GM12878 (cell line): Measurements from ENCODE around the gene COL6A3. TPM values are rescaled to one million over a fixed set of nuclear protein-coding genes. Genes with fewer than 3 reads are reported as not detected.

Experiments used
- ATAC-seq: fragments of 200-7000 bp; cut with Tn5 transposase; 3 replicates; pipeline ENCODE4 v1.9.1; 2020; ENCODE audit warnings: mild to moderate bottlenecking, moderate library complexity
- BruUV-seq: library from RNA; stranded (reverse); fragments of 400-500 nt; replicated peaks from 2 replicates; lab custom pipeline; 2021; lab: Mats Ljungman, UMichigan
- CTCF ChIA-PET: fragments of 300-600 bp; sonication (Branson Sonifier 250); formaldehyde crosslinking; extraction: SDS; loops from one replicate; lab custom pipeline; 2021; ENCODE audit warnings: inconsistent platforms; lab: Yijun Ruan, JAX
- POLR2A ChIA-PET: fragments of 350-600 bp; formaldehyde crosslinking; extraction: SDS; loops from one replicate; lab custom pipeline; 2021; ENCODE audit warnings: inconsistent platforms; lab: Charles Lee
- RAD21 ChIA-PET: fragments of 300-600 bp; sonication (Branson Sonifier 250); formaldehyde crosslinking; loops from one replicate; lab custom pipeline; 2023; ENCODE audit warnings: antibody characterized with exemption; ENCODE audit not compliant: unreplicated experiment; lab: Charles Lee
- SMC1A ChIA-PET: fragments of 300-600 bp; sonication (Branson Sonifier 250); formaldehyde crosslinking; loops from one replicate; lab custom pipeline; 2023; ENCODE audit not compliant: unreplicated experiment, uncharacterized antibody; lab: Charles Lee
- DNase-seq: peaks from one replicate; pipeline ENCODE4 v3.0.0-alpha.2; 2011; ENCODE audit warnings: low read depth, low spot score
- FAIRE-seq: peaks from 3 replicates; lab custom pipeline; 2011; peaks lifted over from hg19 to GRCh38; lab: Jason Lieb, UNC
- H2AFZ ChIP-seq: 2 replicates; pipeline ENCODE4 v1.6.0; 2011; ENCODE audit warnings: low read depth, low read length, control low read depth; ENCODE audit not compliant: control insufficient read depth
- H3K27ac ChIP-seq: 2 replicates; pipeline ENCODE4 v1.5.1; 2011; ENCODE audit warnings: control low read depth; ENCODE audit not compliant: control insufficient read depth, insufficient read depth
- H3K27me3 ChIP-seq, 2 experiments: replicated peaks in 1 of 2; 2 replicates each; pipeline versions ENCODE4 v1.6.0 to v1.6.1; 2011; ENCODE audit warnings: low read length in 1 of 2; ENCODE audit not compliant: control insufficient read depth in 2 of 2, insufficient read depth in 2 of 2
- H3K36me3 ChIP-seq, 2 experiments: 2 replicates each; pipeline ENCODE4 v1.5.1; 2011; ENCODE audit warnings: low read length in 1 of 2; ENCODE audit not compliant: control insufficient read depth in 2 of 2, insufficient read depth in 2 of 2
- H3K4me1 ChIP-seq: 2 replicates; pipeline ENCODE4 v1.6.1; 2011; ENCODE audit warnings: mild to moderate bottlenecking, low read length, moderate library complexity, mixed read lengths; ENCODE audit not compliant: control insufficient read depth, insufficient read depth
- H3K4me2 ChIP-seq: 2 replicates; pipeline ENCODE4 v1.6.0; 2011; ENCODE audit warnings: control low read depth; ENCODE audit not compliant: control insufficient read depth, insufficient read depth
- H3K4me3 ChIP-seq: fragments of 200-600 bp; sonication (generic); 2 replicates; pipeline ENCODE4 v1.5.1; 2016
- H3K79me2 ChIP-seq: 2 replicates; pipeline ENCODE4 v1.6.0; 2011; ENCODE audit warnings: low read length; ENCODE audit not compliant: control insufficient read depth, insufficient read depth
- H3K9ac ChIP-seq: 2 replicates; pipeline ENCODE4 v1.8.0; 2011; ENCODE audit warnings: low read length, control low read depth, mixed read lengths; ENCODE audit not compliant: control insufficient read depth, insufficient read depth
- H3K9me3 ChIP-seq: replicated peaks from 3 replicates; pipeline ENCODE4 v1.5.1; 2011; ENCODE audit warnings: mild to moderate bottlenecking, low read length; ENCODE audit not compliant: control insufficient read depth, insufficient read depth
- H4K20me1 ChIP-seq: 2 replicates; pipeline ENCODE4 v1.6.0; 2011; ENCODE audit not compliant: control insufficient read depth, insufficient read depth
- CBFB ChIP-seq: IDR thresholded peaks from 2 replicates; pipeline ENCODE4 v1.6.1; 2016; ENCODE audit warnings: antibody characterized with exemption, low read depth
- CHD2 ChIP-seq: IDR thresholded peaks from 2 replicates; pipeline ENCODE4 v1.6.1; 2011; ENCODE audit warnings: low read depth, low read length, improper control_type of control experiment, borderline replicate concordance
- HDAC2 ChIP-seq: fragments of 200-600 bp; sonication (generic); IDR thresholded peaks from 2 replicates; pipeline ENCODE4 v1.6.1; 2017
- HDGF ChIP-seq: fragments of 450-650 bp; IDR thresholded peaks from 2 replicates; pipeline ENCODE4 v1.6.1; 2016; ENCODE audit warnings: antibody characterized with exemption
- IKZF2 ChIP-seq, 2 experiments: fragments of 450-650 bp; IDR thresholded peaks; 2 replicates each; pipeline ENCODE4 v1.6.1; 2017; ENCODE audit warnings: mild to moderate bottlenecking in 2 of 2, moderate library complexity in 2 of 2
- MEF2B ChIP-seq: fragments of 450-650 bp; IDR thresholded peaks from 2 replicates; pipeline ENCODE4 v1.6.1; 2018; ENCODE audit warnings: mild to moderate bottlenecking, moderate library complexity; ENCODE audit not compliant: partially characterized antibody, poor library complexity, severe bottlenecking
- NRF1 ChIP-seq: conservative IDR thresholded peaks from 2 replicates; pipeline ENCODE4 v1.6.1; 2011; ENCODE audit warnings: mild to moderate bottlenecking, low read depth, low read length, improper control_type of control experiment
- PAX8 ChIP-seq: fragments of 450-650 bp; IDR thresholded peaks from 2 replicates; pipeline ENCODE4 v1.6.1; 2017; ENCODE audit warnings: mild to moderate bottlenecking, moderate library complexity
- POU2F2 ChIP-seq: IDR thresholded peaks from 3 replicates; pipeline ENCODE4 v1.6.1; 2011; ENCODE audit warnings: low read depth, mild to moderate bottlenecking, low read length, borderline replicate concordance
- RCOR1 ChIP-seq: conservative IDR thresholded peaks from 2 replicates; pipeline ENCODE4 v1.6.1; 2012; ENCODE audit warnings: low read depth, low read length, improper control_type of control experiment
- SMAD5 ChIP-seq: IDR thresholded peaks from 2 replicates; pipeline ENCODE4 v1.6.1; 2016; ENCODE audit warnings: antibody characterized with exemption, low read depth
- WRNIP1 ChIP-seq: IDR thresholded peaks from 2 replicates; pipeline ENCODE4 v1.6.1; 2011; ENCODE audit warnings: low read depth, low read length, improper control_type of control experiment, borderline replicate concordance
- WGBS: methylation state at CpG from one replicate; pipeline ENCODE4 v1.1.6; 2016; ENCODE audit warnings: low lambda C conversion rate; ENCODE audit not compliant: insufficient replicate concordance, insufficient coverage; ENCODE audit errors: missing lambda C conversion rate; 5-methylcytosine and 5-hydroxymethylcytosine counted together
- in situ Hi-C: fragments of 300-500 bp; cut with MboI; formaldehyde crosslinking; loops from 9 replicates; pipeline ENCODE4 v1.14.3; 2018; ENCODE audit warnings: mixed read lengths
- intact Hi-C: fragments of 100-400 bp; cut with micrococcal nuclease; formaldehyde crosslinking; loops from one replicate; pipeline ENCODE4 v1.14.2; 2022; ENCODE audit not compliant: unreplicated experiment
- polyA plus RNA-seq, 11 experiments: library from polyadenylated mRNA; depleted of rRNA in 4 of 11; unstranded in 6 of 11; stranded (reverse) in 5 of 11; fragments of >200 nt; fragmentation: Nextera tagmentation in 4 of 11; fragmentation: Illumina TruSeq in 1 of 11; extraction: Ambion mirVana in 4 of 11; extraction: Trizol in 1 of 11; gene quantifications; 1 replicate in 1 of 11; 2 replicates in 10 of 11; pipeline versions ENCODE4 v1.2.1 to v1.2.3, GENCODE V29; 2011 to 2016; ENCODE audit warnings: inconsistent platforms in 2 of 11, missing spikeins in 2 of 11, low read depth in 1 of 11
- total RNA-seq, 4 experiments: library from RNA; depleted of rRNA in 3 of 4; stranded (reverse); fragments of >200 nt in 3 of 4; fragmentation: Illumina TruSeq in 1 of 4; extraction: Trizol in 1 of 4; gene quantifications; 2 replicates each; pipeline versions ENCODE4 v1.2.1 to v1.2.3, GENCODE V29; 2013 to 2021
- TF ChIP-seq, protein P1 (sequence below): fragments of 450-650 bp; IDR thresholded peaks from 2 replicates; pipeline ENCODE4 v1.6.1; 2018; ENCODE audit warnings: mild to moderate bottlenecking, low read depth, moderate library complexity; ENCODE audit not compliant: partially characterized antibody
- TF ChIP-seq, protein P2 (sequence below): fragments of 450-650 bp; IDR thresholded peaks from 2 replicates; pipeline ENCODE4 v1.6.1; 2016; ENCODE audit warnings: mild to moderate bottlenecking

COL6A3 gene
- total and polyA plus RNA-seq, 10 of the 15 experiments (the other 5 are each of a cell fraction or from before 2014, with no cell fraction given): 0.01 to 0.51 (median 0.09) TPM; not detected in 4

DNA sequence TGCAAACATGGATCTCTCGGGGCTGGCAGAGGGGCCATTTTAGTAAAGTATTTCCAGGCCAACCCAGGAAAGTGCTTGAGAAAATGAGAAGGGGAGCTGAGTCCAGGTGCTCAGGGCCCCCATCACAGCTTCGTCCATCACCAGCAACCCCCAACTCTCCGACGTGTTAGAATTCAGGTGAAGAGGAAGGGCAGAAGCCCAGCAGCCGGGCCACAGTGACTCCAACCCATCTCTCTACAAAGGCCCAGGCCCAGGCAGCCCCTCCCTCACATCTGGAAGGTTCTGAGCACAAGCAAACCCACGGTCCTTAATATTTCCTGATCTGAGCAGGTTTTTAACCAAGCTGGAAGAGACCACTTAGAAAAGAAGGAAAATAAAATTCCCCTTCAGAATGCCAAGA, 34.7 kb upstream of the COL6A3 start:
- Histone ChIP-seq H3K4me2 (no peak overlapping the region), H4K20me1 (no peaks in the 10 kb centered on the region), H3K36me3 (no peaks in the 10 kb centered on the region), H3K4me1 (no peaks in the 10 kb centered on the region), H2AFZ (no peak overlapping the region), H3K27ac (no peak overlapping the region), H3K79me2 (no peaks in the 10 kb centered on the region), H3K9ac (no peak overlapping the region), H3K9me3 (no peaks in the 10 kb centered on the region; the same call in 2 of the 3 replicates), H3K27me3 (no peaks in the 10 kb centered on the region), H3K4me3 (no peak overlapping the region)
- DNase-seq (no peak), FAIRE-seq (no peak), ATAC-seq (no peak)
- 33% methylated on average over 6 of the region's 6 CpGs for WGBS
- ChIA-PET POLR2A (interaction anchor here (0.6 kb wide), 1 partner anchor 20 kb away, joined by 3 read pairs; no protein-coding TSS in a partner anchor), CTCF (no interaction called here), SMC1A (no interaction called here), RAD21 (no interaction called here)
- TF ChIP-seq IKZF2 (IDR thresholded peaks at IDR 0.05) (no peak), WRNIP1 (no peak)
- in situ Hi-C loops (no loop called here), intact Hi-C loops (no loop called here)
- no TSS peak for BruUV-seq

DNA sequence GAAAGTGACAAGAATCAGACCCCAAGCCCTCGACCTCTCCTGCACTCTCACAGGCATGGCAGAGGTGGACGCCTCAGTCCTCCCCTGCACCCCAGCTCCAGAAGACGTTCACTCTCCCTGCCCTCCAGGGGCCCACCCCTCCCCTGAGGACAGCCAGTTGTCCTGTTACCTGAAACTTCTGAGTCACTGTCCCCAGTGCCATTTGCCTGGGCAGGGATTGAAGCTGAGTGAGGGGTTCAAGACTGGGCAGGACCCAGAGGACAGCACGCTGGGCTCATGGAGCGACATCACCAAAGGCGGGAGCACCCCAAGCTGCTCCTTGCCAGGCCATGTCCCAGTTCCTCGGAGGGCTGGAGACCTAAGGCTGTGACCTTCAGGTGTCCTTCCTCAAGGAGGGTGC, 34.2 kb upstream of the COL6A3 start:
- in situ Hi-C loops (no loop called here), intact Hi-C loops (no loop called here)
- WGBS: 38% methylated on average over 7 of the region's 7 CpGs
- no peaks in the 10 kb centered on the region for H3K27me3 ChIP-seq
- H2AFZ ChIP-seq: no peak overlapping the region
- H3K36me3 ChIP-seq: no peaks in the 10 kb centered on the region
- no peak overlapping the region for H3K4me2 ChIP-seq
- no peaks in the 10 kb centered on the region for H3K79me2 ChIP-seq
- no peak overlapping the region for H3K27ac ChIP-seq
- DNase-seq (no peak), ATAC-seq (no peak), FAIRE-seq (no peak)
- ChIA-PET RAD21 (no interaction called here), POLR2A (interaction anchor here (0.6 kb wide), 1 partner anchor 20 kb away, joined by 3 read pairs; no protein-coding TSS in a partner anchor), SMC1A (no interaction called here), CTCF (no interaction called here)
- H4K20me1 ChIP-seq: no peaks in the 10 kb centered on the region
- H3K4me1 ChIP-seq: no peaks in the 10 kb centered on the region
- H3K9ac ChIP-seq: no peak overlapping the region
- TF ChIP-seq POU2F2: no peak
- TF ChIP-seq HDGF: no peak
- TF ChIP-seq PAX8: no peak
- no peak for TF ChIP-seq RCOR1
- no peak for TF ChIP-seq CHD2
- TF ChIP-seq, protein P1, sequence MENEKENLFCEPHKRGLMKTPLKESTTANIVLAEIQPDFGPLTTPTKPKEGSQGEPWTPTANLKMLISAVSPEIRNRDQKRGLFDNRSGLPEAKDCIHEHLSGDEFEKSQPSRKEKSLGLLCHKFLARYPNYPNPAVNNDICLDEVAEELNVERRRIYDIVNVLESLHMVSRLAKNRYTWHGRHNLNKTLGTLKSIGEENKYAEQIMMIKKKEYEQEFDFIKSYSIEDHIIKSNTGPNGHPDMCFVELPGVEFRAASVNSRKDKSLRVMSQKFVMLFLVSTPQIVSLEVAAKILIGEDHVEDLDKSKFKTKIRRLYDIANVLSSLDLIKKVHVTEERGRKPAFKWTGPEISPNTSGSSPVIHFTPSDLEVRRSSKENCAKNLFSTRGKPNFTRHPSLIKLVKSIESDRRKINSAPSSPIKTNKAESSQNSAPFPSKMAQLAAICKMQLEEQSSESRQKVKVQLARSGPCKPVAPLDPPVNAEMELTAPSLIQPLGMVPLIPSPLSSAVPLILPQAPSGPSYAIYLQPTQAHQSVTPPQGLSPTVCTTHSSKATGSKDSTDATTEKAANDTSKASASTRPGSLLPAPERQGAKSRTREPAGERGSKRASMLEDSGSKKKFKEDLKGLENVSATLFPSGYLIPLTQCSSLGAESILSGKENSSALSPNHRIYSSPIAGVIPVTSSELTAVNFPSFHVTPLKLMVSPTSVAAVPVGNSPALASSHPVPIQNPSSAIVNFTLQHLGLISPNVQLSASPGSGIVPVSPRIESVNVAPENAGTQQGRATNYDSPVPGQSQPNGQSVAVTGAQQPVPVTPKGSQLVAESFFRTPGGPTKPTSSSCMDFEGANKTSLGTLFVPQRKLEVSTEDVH: no peak
- no peak for TF ChIP-seq NRF1
- no peak for TF ChIP-seq HDAC2
- no peak for TF ChIP-seq MEF2B
- TF ChIP-seq CBFB: no peak
- no peak for TF ChIP-seq SMAD5
- TF ChIP-seq, protein P2, sequence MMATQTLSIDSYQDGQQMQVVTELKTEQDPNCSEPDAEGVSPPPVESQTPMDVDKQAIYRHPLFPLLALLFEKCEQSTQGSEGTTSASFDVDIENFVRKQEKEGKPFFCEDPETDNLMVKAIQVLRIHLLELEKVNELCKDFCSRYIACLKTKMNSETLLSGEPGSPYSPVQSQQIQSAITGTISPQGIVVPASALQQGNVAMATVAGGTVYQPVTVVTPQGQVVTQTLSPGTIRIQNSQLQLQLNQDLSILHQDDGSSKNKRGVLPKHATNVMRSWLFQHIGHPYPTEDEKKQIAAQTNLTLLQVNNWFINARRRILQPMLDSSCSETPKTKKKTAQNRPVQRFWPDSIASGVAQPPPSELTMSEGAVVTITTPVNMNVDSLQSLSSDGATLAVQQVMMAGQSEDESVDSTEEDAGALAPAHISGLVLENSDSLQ: no peak
- no peaks in the 10 kb centered on the region; the same call in 2 of the 3 replicates for H3K9me3 ChIP-seq
- no peak overlapping the region for H3K4me3 ChIP-seq
- BruUV-seq: no TSS peak
